HG03025 (cell line): ENCODE measurements around the gene PRKCA.
"Not testable (repeated sequence)": the region's sequence is repeated elsewhere in the genome, so short reads cannot be mapped to it uniquely, and the experiment has no call there.

Experiments
- ATAC-seq: cut with Tn5 transposase; IDR thresholded peaks from one replicate; pipeline ENCODE4 v1.9.1; 2021; ENCODE audit warnings: mild to moderate bottlenecking, moderate library complexity; ENCODE audit not compliant: unreplicated experiment, low FRiP score

Gene PRKCA

DNA sequence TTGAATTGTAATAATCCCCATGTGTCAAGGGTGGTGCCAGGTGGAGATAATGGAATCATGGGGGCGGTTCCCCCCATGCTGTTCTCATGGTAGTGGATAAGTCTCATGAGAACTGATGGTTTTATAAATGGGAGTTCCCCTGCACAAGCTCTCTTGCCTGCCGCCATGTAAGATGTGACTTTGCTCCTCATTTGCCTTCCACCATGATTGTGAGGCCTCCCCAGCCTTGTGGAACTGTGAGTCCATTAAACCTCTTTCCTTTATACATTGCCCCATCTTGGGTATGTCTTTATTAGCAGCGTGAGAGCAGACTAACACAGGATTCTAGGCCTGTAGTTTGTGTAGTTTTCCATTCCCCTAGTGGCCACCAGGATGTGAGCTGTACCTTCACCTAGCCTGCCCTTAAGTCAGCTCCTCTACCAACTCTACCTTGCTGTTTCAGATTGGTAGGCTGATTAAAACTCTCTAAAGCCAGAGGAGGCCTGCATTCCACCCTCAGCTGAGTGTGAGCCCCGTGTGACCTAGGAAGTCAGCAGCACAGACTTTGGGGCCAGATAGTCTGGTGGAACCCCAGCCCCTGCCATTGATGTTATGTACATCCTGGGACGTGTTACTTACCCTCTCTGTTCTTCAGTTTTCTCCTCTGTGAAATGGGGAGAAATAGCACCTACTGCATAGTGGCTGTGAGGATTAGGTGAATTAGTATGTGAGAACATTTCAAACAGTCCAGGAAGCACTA lies 280.1 kb downstream of the PRKCA start:
- no peak for ATAC-seq

DNA sequence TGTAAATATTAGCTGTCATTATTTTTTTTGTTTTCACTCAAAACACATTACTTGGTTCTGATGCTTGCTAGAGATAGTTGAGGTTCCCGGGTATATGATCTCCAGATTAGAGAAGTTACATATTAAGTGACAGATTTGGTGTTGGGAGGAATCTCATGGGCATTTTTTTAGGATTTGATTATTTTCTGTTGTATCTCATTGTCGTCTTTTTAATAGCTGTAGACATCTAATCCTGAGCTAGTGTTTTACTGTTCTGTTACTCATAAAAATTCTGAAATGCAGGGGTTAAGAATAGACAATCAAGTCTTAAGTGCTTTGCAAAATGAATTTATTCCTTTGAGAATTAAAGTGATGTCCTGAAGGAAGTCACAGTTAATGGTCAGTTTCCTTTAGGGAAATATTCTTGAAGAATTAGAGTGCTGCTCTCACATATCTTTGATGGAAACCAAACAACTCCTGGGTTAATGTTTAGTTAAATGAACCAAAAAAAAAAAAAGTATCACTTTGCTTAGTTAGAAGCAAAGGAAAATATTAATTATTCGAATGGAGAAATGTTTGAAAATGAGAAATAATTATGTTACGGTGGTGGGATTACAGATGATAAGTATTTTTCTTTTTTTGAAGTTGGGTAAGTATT lies 280.8 kb downstream of the PRKCA start:
- no peak for ATAC-seq

DNA sequence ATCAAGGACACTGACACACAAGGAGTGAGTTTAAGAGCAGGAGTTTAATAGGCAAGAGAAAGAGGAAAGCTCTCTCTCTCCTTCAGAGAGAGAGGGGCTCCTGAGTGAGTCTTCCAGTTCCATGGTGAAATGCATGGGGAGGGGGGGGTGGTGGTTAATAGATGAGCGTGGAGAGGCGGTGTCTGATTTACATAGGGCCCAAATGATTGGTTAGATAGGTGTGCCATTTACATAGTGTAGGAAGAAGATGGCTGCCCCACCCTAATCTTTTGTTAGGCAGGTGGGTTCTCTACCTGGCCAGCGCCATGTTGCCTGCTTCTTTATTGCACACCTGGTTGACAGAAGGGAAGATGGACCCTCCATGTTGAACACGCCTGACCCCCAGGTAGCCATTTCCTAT lies 282.5 kb downstream of the PRKCA start:
- ATAC-seq = no peak

DNA sequence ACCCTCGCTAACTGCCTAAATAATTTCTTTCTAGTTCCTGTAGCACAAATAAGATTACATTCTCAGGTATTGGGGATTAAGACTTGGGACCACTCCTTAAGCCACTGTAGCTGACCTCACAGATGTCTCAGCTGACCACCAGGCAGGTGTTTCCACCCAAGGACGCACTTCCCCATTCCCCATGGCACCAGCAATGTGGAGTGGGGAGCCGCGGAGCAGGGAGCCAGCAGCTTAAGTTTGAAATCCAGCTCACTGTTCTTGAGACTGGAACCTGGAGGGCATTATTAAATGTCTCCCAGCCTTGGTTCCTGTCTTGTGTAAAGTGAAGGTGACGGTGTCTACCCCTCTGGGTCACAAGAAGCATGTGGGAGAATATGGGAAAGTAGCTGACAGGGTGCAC lies 283.1 kb downstream of the PRKCA start:
- no peak for ATAC-seq

DNA sequence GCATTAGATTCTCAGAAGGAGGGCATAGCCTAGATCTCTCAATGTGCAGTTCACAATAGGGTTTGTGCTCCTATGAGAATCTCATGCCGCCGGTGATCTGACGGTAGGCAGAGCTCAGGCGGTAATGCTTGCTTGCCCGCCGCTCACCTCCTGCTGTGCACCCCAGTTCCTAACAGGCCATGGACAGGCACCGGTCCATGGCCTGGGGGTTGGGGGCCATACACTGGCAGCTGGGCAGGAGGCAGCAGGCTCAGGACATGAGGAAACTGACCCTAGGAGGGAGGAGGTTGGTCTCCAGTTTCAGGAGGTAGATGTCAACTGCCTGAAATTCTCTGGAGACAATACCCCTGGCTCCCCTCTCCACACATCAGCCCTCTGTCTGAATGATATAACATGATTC lies 287.5 kb downstream of the PRKCA start:
- ATAC-seq = no peak

DNA sequence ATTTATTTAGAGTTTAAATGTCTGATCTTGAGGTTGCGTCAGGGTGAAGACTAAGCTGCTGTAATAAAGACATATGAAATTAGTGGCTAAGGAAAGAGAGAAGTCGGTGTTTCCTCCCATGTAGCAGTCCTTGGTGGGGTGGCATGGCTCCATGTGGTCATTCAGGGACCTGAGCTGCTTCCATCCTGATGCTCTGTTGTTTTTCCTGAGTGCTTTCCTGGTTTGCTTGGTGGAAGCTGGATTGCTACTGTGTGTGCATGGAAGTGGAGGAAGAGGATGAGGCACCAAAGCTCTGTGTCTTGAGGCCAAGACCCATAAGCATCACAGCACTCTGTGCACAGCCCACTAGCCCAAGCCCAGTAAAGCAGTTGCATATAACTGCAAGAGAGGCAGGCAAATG lies 290.7 kb downstream of the PRKCA start:
- no peak for ATAC-seq

DNA sequence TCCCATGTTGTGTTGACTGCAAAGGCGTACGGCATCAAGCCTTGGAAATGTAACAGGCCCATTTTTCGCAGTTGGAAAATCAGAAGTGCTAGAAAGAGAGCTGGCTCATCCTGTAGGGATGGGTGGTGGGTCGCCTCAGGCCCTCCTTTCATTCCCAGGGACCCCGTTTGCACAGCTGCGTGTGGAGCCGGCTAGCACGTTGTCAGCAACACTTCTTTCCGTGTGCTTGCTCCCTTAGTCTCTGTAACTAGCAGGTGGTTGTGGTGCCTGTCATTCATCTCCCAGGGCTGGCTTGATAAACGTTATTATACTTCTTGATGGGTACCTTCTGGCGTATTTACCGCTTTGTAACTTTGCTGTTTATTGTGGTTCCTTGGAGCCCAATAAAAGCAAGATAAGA lies 293.5 kb downstream of the PRKCA start:
- no peak for ATAC-seq

DNA sequence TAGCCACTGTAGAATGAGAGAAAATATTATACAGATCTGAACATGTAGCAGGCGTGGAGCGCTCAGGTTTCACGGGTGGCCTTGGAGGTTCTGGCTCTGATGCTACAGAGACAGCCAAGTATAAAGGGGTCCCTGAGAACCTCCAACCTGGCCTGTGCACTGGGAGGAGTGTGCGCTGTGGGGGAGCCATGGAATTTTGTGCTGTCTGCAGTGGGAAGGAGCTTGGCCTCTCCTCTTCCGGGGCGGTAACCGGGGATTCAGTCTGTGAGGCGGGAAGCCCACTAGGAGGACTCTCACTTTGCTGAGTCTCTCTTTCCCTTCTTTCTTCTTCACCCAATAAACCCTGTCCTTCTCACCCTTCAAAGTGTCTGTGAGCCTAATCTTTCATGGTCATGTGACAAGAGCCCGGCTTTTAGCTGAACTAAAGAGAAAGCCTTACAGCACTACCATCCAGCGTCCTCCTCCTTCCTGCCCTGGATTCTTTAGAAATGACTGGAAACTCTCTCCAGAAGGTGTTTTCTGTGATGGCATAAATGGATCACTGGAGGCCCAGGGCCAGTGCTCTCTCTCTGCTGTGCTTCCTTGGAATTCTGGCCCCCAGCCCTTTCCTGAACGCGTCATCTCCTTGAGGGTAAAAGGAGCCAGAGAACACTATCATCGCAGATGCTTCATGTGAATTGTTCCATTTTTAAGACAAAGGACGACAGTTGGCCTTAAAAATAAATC lies 300.4 kb downstream of the PRKCA start:
- ATAC-seq = no peak

DNA sequence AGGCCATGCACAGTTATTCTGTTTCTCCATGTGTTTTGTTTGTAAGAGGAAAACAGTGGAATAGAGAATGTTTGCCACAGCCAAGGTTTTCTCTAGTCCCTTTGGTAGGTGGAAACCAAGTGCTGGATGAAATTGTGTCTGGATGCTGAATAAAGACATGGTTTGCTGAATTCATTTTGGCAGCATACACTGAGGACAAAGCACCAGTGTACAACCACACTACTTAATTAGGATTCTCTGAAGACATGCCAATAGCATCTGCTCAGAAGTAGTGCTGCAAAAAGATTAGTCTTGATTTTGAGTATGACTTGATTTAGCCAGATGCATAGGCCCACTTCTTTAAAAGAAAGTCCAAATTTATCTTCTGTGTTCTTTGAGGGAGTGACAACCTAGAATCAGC lies 302.0 kb downstream of the PRKCA start:
- no peak for ATAC-seq

DNA sequence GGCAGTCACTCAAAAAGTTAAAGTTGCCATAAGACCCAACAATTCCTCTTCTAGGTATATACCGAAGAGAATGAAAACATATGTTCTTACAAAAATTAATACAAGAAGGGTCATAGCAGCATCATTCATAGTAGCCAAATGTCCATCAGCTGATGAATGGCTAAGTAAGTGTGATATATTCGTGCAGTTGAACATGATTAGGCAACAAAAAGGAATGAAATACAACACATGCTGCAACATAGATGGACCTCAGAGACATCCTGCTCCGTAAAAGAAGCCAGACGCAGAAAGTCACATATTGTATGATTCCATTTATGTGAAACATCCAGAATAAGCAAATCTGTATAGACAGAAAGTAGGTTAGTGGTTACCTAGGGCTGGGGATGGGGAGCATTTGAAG lies 303.1 kb downstream of the PRKCA start:
- ATAC-seq = no peak

DNA sequence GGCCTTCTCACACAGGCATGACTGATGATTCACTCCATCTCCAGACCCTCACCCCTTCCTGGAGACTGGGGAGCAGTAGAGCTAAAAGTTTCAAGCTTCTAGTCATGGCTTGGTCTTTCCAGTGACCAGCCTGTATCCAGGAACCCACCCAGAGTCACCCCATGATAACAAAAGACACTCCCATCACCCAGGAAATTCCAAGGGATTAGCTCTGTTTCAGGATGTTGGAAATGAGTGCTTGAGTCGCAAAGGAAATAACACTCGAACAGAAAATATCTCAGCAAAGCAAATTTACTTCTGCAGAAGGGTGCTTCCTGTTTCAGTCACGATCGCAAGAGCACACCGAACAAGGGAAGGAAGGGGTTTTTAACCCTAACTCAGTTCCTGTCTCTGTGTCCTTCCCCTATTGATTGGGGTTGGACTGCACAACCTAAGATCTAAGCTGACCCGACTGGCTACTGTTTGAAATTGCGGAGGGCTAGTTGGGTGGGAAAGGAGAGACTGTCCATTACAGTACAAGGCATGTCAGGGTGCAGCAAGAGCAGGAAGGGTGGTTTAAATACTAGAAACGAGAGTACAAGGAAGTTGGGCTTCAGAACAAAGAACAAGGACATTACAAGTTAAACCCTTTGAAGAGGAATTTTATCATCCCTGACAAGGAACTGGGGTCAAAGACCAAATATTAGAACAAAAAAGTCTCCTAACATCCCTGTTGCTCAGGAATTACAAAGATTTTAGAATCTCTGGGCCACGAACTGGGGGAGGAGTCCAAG lies 308.1 kb downstream of the PRKCA start:
- no peak for ATAC-seq

DNA sequence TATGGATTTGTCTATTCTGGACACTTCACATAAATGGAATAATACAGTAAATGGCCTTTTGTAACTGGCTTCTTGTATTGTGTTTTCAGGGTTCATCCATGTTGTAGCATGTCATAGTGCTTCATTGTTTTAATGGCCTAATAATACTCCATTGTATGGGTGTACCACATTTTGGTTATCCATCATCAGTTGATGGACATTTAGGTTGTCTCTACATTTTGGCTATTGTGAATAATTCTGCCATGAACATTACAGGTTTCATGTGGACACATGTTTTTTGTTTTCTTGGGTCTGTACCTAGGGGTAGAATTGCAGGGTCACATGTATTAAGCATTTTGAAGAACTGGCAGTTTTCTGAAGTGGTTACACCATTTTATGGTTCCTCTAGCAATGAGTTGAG lies 309.0 kb downstream of the PRKCA start:
- no peak for ATAC-seq

DNA sequence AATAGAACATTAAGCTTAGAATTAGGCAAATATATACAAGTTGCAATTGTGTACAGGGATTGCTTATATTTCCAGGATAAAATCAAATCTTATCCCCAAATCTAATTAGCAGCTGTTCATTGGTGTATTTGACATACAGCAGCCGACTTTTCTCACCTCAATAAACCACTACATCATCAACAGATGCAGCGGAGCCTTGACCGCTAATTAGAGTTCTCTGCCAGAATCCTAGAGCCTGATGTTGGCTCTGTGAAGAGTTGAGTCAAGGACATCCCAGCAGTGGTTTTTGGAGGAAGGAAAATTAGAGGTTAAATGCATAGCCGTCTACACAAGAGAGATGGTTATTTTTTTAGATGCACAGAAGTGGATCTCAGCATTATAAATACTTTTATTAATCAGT lies 310.6 kb downstream of the PRKCA start:
- no peak for ATAC-seq

DNA sequence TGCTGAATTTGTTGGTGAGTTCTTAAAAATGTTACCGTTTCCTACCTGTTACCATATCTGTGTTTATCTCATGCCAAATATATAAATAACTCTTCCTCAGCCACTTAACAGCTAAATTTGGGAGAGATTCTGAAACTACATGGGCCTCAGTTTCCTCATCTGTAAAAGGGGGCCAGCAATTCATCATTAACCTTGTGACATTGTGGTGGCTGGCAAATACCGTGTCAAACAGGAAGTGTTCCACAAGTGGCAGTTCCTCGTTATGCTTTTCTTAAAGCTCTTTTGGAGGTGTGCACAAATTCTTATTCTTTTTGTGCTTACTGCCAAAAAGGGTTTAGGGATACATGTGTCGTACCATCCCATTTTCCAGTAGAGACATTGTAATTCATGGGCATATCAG lies 312.1 kb downstream of the PRKCA start:
- no peak for ATAC-seq

DNA sequence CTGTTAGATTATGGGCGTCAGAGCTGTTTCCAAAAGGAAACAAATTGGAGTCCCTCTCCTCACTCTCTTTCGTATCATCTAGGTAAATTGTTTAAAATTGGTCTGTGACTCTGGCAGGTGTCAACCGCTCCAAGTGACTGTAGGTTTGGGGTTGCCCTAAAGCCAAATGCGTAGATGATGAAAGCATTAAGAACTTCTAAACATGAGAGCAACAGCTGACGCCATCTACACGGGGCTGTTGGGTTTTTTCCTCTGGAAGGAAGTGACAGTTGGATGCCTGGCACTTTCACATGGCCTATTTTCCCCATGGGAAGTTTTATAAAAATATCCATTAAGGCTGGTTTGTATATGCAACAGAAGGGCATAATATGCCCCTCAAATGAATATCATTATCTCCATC lies 316.8 kb downstream of the PRKCA start:
- no peak for ATAC-seq

DNA sequence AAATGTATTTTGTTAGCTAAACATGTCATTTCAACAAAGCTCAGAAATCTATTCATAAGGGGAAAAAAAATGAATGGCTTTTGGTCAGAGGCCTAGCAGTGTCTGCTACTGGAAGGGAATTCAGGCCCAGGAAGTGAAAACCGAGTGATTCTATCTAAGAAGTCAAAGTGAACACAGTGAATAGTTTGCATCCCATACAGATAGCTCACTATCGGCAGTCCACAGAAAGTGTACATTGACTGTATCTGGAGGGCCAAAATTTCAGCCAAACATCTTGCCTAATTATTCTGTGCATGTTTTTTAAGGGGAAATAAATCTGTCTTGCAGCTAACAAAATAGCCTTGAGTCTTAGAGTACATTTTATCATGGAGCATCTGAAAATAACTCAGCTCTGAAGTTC lies 318.1 kb downstream of the PRKCA start:
- no peak for ATAC-seq

DNA sequence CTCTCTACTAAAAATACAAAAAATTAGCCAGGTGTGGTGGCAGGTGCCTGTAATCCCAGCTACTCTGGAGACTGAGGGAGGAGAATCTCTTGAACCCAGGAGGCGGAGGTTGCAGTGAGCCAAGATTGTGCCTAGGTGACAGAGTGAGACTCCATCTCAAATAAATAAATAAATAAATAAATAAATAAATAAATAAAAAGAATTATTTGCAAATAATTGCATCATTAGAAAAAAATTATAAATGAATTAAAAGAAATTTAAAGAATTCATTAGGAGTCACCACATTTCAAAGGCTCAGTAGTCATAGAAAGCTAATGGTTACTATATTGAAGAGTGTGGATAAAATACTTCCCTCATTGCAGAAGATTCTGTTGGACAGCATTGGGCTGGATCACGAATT lies 322.2 kb downstream of the PRKCA start:
- not testable (repeated sequence) for ATAC-seq

DNA sequence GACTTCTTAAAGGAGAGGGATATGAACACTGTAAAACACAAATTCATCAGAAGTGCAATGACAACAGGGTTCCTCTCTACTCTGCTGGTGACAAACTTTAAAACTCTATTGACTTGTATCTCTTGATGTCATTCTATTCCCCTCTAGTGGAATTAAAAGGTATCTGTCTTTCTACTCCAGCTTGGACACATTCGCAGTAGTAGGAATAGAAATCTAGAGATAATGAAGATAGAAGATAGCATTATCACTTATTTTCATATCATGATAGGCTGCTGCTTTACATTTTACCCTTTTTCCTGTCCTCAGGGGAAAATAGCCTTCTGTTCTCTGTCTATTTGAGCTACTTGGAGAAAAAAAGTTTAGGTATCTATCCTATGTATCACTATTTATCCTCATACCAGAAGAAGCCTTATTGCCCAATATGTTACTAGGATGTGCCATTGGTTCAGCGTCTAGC lies 322.9 kb downstream of the PRKCA start:
- ATAC-seq = no peak

DNA sequence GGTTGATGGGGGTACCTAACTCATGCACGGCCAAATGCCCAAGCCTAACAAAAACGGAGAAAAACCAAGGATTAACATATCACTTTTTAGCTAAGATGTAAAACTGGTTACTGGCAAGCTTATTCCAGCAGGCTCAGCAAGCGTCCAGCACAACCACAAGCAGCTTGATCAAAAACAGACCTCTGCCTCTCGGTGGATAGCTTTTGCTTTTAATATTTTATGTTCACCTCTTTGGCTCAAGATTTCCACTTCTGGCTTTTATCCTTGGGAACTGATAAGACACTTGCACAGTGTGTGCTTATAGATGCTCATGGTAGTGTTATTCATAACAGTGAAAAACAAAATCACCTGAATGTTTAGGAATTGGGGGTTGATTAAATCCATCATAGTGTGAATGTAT lies 325.6 kb downstream of the PRKCA start:
- ATAC-seq = no peak

DNA sequence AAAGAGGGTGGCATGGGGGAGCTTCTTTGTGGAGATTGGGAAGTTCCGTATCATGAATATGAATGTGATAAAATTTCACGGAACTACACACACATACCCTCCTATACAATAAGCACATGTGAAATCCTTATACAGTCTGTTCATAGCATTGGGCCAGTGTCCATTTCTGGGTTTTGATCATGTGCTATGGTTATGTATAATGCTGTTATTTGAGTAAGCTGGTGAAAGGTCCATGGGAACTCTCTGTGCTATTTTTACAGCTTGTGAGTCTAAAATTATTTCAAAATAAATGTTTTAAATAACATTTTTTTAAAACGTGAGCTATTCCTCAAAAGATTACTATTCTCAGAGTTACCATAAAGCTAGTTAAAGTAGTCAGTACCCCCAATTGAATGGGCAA lies 327.3 kb downstream of the PRKCA start:
- no peak for ATAC-seq

DNA sequence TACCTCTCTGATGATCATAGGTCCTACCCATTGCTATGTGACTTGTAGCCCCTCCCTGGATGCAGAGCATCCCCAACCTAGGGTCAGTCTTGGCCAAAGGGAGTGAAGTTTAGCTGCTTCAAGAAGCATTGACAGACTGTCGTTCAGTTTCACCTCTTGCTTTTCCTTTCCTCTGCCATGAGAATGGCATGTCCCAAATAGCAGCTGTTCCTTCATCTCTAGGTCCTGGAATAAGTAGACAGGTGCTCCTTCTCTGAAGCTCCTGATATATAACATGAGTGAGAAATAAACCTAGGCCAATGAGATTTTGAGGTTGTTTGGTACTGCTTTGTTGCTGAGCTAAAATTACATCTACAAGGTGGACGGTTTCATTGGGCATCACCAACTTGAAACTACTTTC lies 328.0 kb downstream of the PRKCA start:
- ATAC-seq = no peak
